CD4-positive, alpha-beta T cell treated with Interleukin-15 for 1 hour (primary cell): ENCODE measurements around the gene GRSF1.
A peak's percentile ranks its signal among the peaks of the same experiment; 100 is the strongest.
"Not testable (repeated sequence)": the region's sequence is repeated elsewhere in the genome, so short reads cannot be mapped to it uniquely, and the experiment has no call there.

Experiments
- DNase-seq: peaks from one replicate; pipeline ENCODE4 v3.0.0-alpha.2; 2020

Gene GRSF1, protein sequence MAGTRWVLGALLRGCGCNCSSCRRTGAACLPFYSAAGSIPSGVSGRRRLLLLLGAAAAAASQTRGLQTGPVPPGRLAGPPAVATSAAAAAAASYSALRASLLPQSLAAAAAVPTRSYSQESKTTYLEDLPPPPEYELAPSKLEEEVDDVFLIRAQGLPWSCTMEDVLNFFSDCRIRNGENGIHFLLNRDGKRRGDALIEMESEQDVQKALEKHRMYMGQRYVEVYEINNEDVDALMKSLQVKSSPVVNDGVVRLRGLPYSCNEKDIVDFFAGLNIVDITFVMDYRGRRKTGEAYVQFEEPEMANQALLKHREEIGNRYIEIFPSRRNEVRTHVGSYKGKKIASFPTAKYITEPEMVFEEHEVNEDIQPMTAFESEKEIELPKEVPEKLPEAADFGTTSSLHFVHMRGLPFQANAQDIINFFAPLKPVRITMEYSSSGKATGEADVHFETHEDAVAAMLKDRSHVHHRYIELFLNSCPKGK

GRCh38 chr4:70839589-70840093 is at the start of gene GRSF1:
Gene GRSF1 (minus strand): TSS chr4:70839890. CDS start chr4:70839827, 63 bp downstream.
- DNase-seq: peak; percentile 94

GRCh38 chr4:70885174-70885573 is 45.5 kb upstream of the GRSF1 start:
- DNase-seq: no peak

- no peak for DNase-seq
These were observed 41.0 kb upstream of the GRSF1 start for GRCh38 chr4:70880739-70881138.

DNA sequence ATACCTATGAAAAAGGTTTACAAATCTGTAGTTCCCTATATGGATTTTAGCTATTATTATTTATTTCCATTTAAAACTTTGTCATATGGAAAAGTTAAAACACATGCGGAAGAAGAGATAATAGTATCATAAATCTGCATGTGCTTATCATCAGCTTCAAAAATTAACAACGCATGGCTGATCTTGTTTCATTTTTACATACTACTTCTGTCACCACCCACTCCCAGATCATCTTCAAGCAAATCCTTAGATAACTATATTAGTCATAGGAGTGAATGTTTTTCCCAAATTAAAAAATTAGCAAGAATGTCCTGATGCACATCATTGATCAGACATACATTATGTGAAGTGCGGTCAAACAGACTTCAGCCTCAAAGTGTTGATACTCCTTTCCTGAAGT is 37.9 kb upstream of the GRSF1 start:
- no peak for DNase-seq

GRCh38 chr4:70874268-70875156 is 34.8 kb upstream of the GRSF1 start:
- no peak for DNase-seq

DNA sequence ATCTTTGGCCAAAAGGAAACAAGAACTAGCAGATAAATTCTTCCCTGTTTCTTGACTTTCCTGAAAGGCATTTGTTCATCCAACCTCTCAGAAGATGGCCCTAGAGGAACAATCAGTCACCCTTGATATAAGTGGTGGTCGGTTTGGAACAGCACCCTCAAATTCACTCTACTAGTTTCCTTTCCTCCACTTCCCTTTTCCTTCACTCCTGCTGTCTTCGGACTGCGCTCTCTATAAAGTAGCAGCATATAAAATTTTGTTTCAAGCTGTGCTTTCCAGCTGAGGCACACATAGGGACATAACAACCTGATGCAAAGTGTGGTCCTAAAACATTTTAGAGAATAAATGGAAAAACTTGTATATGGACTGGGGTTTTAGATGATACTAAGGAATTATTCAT is 33.5 kb upstream of the GRSF1 start:
- no peak for DNase-seq

DNA sequence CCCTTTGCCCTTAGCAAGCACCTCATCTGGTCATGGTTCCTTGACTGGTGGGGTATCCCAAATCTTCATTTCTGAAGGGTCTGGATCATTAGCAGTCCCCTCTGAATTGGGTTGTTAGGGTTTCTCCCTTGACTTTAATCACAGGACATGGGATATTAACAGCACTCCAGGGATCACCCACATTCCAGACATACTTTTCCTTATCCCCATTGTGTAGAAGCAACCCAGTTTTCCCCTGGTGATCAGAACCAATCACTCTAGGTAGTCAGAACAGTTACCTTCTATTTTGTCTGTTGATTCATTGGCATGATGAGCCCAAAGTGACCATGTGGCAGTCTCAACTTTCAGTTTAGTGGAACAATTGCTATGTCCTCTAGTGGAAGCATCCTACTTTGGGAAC is 29.1 kb upstream of the GRSF1 start:
- DNase-seq: no peak

DNA sequence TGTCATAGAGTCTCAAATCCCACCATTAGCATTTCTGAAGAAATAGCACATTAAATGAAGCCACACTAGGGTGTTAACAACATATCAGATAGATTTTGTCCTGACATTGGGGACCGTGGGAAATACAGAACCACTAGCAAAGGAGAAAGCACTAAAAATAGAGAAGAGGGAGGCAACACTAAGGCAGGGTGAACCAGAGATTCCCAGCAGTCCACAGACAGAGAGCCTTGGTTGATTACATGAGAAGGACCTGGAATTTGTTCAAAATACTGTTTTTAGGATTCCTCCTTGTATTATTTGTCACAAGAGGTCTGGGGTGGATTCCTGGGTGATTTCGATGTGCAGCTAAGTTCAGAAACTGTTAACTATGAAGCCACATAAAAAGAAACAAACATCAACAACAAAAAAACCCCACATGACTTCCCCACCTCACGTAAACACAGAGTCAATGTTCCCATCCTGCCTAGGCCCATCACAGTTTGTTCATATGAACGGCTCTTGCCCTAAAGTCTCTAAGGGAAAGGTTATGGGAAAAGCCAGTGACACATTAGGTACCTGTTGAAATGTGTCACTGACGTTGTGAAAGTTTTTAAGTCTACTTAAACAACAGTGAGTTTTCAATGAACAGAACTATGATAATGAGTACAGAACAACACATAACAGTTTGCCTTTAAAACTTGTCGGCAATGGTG is 23.6 kb upstream of the GRSF1 start:
- DNase-seq: no peak

- DNase-seq: no peak
These were observed 19.4 kb upstream of the GRSF1 start for GRCh38 chr4:70859066-70859465.

DNA sequence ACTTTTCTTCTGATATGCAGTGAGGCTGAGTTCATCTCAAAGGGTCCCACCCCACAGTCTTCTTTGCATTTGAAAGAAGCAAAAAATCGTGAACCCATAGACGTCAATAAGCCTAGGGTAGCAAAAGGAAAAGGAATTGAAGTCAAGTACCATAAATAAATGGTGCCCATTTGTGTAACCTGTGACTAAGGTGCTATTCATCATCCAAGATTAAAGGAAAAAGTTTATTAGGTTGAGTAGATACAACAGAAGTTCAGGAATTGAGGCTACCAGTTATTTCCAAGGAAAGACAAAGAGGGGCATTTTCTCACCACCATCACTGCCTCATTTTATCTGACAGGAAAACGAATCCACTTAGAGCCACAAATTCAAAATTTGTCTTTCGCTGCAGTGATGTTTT is 18.8 kb upstream of the GRSF1 start:
- DNase-seq: no peak

- DNase-seq: no peak
These were observed 15.8 kb upstream of the GRSF1 start for GRCh38 chr4:70855464-70855863.

DNA sequence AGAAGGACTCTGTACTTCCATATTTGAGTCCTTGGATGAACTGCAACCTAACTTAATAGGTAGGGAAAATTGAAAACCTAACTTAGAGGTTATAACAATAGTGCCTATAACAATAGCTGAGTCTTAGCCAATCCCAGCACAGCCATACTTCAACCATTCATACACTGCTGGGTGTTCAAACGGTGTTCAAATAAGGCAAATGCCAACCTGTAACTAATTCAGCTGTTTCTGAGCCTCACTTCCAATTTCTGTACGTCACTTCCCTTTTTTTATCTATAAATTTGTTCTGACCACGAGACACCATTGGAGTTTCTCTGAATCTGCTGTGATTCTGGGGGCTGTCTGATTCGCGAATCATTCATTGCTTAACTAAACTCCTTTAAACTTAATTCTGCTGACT is 9.6 kb upstream of the GRSF1 start:
- no peak for DNase-seq

- peak; percentile 23 for DNase-seq
These were observed 4.5 kb upstream of the GRSF1 start for GRCh38 chr4:70844180-70844579.

DNA sequence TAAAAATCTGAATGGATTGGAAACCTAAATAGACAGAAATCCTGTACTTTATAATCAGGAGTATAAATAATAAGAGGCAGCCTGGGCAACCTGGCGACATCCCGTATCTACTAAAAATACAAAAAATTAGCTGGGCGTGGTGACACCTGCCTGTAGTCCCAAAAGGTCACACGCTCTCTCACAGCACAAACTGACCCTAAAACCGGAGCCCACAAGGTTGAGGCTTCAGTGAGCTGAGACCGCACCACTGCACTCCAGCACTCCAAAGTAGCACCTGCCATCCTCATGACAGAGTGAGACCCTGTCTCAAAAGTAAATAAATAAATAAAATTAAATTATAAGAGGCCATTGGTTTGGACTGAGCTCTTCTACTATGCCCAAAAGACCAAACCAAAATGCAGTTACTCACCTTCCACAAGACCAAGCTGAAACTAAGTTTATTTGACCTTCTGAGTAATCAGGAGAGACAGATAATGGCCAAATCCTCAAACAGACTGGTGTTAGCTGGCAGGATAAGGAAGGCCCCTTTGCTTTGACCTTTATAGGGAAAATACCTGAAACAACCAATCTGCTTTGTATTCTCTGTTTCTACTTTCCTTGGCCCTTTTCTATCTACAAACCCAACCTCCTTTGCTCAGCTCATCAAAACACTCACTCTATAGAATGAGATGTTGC is 3.2 kb upstream of the GRSF1 start:
- no peak for DNase-seq

DNA sequence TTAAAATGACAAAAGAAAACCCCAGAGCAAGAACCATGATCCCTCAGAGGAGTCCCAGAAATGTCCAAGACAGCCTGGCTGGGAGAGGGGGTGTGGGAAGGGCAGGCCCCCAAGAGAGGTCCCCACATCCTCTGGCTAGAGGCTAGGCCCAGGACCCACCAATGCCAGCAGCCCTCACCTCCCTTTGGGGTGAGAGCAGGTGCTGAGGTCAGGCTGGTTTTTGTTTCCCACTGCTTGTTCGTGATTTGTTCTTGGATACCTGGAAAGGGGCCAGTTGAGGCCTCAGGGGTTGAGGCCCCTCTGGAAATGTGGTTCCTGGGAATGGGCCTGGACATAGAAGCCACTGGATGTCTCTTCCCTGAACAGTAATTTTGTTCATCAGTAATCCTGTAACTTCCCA is 2.3 kb upstream of the GRSF1 start:
- DNase-seq: no peak

GRCh38 chr4:70841211-70841610 is 1.5 kb upstream of the GRSF1 start:
- DNase-seq: no peak

DNA sequence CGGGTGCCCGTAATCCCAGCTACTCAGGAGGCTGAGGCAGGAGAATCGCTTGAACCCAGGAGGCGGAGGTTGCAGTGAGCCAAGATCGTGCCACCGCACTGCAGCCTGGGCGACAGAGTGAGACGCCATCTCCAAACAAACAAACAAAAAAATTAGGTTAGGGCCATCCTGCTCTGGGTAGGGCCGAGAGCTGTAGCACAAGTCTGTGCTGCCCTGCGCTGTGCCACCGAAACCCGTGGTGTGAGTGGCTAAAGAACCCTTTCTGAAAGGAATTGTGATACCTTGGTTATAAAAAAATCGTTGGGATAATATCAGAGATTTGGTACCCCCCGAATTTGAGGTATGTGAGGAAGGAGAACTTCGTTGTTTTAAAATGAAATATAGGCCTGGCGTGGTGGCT is 941 bp upstream of the GRSF1 start:
- DNase-seq: not testable (repeated sequence)

DNA sequence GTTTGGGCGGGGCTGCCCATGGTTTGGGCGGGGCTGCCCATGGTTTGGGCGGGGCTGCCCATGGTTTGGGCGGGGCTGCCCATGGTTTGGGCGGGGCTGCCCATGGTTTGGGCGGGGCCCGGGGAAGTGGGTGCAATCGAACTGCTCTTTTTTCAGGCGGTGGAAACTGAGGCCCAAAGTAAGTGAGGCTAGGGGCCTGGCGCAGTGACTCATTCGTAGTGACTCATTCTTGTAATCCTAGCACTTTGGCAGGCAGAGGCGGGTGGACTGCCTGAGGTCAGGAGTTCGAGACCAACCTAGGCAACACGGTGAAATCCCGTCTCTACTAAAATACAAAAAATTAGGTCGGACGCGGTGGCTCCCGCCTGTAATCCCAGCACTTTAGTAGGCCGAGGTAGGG is 447 bp upstream of the GRSF1 start:
- DNase-seq: peak; percentile 56

- peak; percentile 62 for DNase-seq
These were observed 763 bp downstream of the GRSF1 start for GRCh38 chr4:70838666-70839588.

DNA sequence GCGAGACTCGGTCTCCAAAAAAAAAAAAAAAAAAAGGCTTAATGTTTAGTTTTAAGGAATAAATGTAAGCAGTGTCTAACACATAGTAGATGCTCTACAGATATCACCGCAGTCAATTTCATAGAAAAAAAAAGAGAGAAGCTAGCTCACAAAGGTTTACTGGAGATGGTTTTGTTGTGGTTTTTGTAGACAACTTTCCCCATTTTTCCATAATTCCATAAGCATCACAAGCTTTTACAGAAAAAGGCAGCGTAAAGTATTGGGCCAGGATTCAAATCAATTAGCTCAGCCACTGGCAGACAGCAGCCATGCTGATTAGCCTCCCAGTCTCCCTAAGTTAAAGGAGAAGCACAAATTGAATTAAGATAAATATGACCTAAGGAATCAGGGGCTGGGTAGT is 1.5 kb downstream of the GRSF1 start:
- no peak for DNase-seq

DNA sequence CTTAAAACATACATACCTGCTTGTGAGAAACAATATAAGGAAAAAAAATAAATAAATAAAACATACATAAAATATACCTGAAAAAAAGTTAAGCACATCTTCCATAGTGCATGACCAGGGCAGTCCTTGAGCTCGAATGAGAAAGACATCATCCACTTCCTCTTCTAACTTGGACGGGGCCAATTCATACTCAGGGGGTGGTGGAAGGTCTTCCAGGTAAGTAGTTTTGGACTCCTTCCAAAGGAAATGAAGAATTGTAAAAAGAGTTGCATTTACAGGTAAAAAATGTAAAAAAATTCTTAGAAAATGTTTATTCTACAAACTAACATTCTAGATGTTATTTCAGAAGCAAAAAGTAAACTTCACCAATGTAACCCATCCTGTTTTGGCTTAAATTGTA is 3.6 kb downstream of the GRSF1 start:
- no peak for DNase-seq
